HEK293 (cell line): Measurements from ENCODE around the gene DMD.

Source experiments
- CTCF ChIA-PET: fragments of 350-600 bp; formaldehyde crosslinking; extraction: SDS; loops from one replicate; lab custom pipeline; 2021; ENCODE audit warnings: antibody characterized with exemption; lab: Yijun Ruan, JAX
- POLR2A ChIA-PET: fragments of 300-600 bp; formaldehyde crosslinking; extraction: SDS; loops from one replicate; lab custom pipeline; 2020; ENCODE audit warnings: antibody characterized with exemption, inconsistent platforms; lab: Yijun Ruan, JAX
- H3K27ac ChIP-seq: fragments of 200-500 bp; sonication (Bioruptor generic); 2 replicates; pipeline ENCODE4 v1.5.1; 2014; ENCODE audit warnings: low read depth, low read length, control low read depth, inconsistent platforms; ENCODE audit errors: extremely low read depth
- H3K36me3 ChIP-seq, 2 experiments: fragments of 200-500 bp in 1 of 2; sonication (Bioruptor generic) in 1 of 2; 1 replicate in 1 of 2; 2 replicates in 1 of 2; pipeline ENCODE4 v1.5.1; 2014 to 2017; ENCODE audit warnings: inconsistent platforms in 2 of 2, low read length in 2 of 2; ENCODE audit not compliant: control insufficient read depth in 2 of 2, insufficient read depth in 1 of 2
- H3K4me1 ChIP-seq: fragments of 200-500 bp; sonication (Bioruptor generic); 2 replicates; pipeline ENCODE4 v1.5.1; 2014; ENCODE audit warnings: mild to moderate bottlenecking, low read length, inconsistent platforms; ENCODE audit not compliant: control insufficient read depth, insufficient read depth
- H3K4me3 ChIP-seq: 2 replicates; pipeline ENCODE4 v1.5.1; 2011; ENCODE audit warnings: low read depth, mild to moderate bottlenecking, control low read depth, low read length, moderate library complexity
- H3K9me3 ChIP-seq: fragments of 200-500 bp; sonication (Bioruptor generic); 2 replicates; pipeline ENCODE4 v1.5.1; 2014; ENCODE audit warnings: low read depth, low read length, inconsistent platforms; ENCODE audit not compliant: control insufficient read depth, insufficient read depth
- KLF8 ChIP-seq: fragments of 450-650 bp; formaldehyde crosslinking; IDR thresholded peaks from 2 replicates; pipeline ENCODE4 v1.5.1; 2016; ENCODE audit warnings: missing biosample characterization, missing genetic modification characterization
- MYNN ChIP-seq: fragments of 450-650 bp; formaldehyde crosslinking; IDR thresholded peaks from 2 replicates; pipeline ENCODE4 v1.5.1; 2016; ENCODE audit warnings: missing biosample characterization, missing genetic modification characterization, borderline replicate concordance
- ZNF239 ChIP-seq: fragments of 450-650 bp; formaldehyde crosslinking; IDR thresholded peaks from 2 replicates; pipeline ENCODE4 v1.5.1; 2016; ENCODE audit warnings: missing biosample characterization, missing genetic modification characterization
- ZNF302 ChIP-seq: fragments of 450-650 bp; formaldehyde crosslinking; IDR thresholded peaks from 2 replicates; pipeline ENCODE4 v1.5.1; 2016; ENCODE audit warnings: missing biosample characterization, missing genetic modification characterization, low read depth
- ZNF341 ChIP-seq: fragments of 450-650 bp; formaldehyde crosslinking; IDR thresholded peaks from 2 replicates; pipeline ENCODE4; 2016; ENCODE audit warnings: low read depth, missing biosample characterization, missing genetic modification characterization
- ZNF394 ChIP-seq: fragments of 450-650 bp; formaldehyde crosslinking; IDR thresholded peaks from 2 replicates; pipeline ENCODE4 v1.5.1; 2016; ENCODE audit warnings: missing biosample characterization, missing genetic modification characterization, mild to moderate bottlenecking, moderate library complexity, borderline replicate concordance
- ZNF423 ChIP-seq: fragments of 450-650 bp; formaldehyde crosslinking; IDR thresholded peaks from 2 replicates; pipeline ENCODE4 v1.5.1; 2016; ENCODE audit warnings: missing biosample characterization, missing genetic modification characterization
- ZNF529 ChIP-seq: fragments of 450-650 bp; formaldehyde crosslinking; IDR thresholded peaks from 2 replicates; pipeline ENCODE4 v1.5.1; 2017; ENCODE audit warnings: missing genetic modification characterization, missing biosample characterization; ENCODE audit not compliant: insufficient replicate concordance
- ZNF560 ChIP-seq: fragments of 450-650 bp; formaldehyde crosslinking; IDR thresholded peaks from 2 replicates; pipeline ENCODE4 v1.5.1; 2017; ENCODE audit warnings: missing biosample characterization, missing genetic modification characterization, borderline replicate concordance
- ZNF660 ChIP-seq: fragments of 450-650 bp; IDR thresholded peaks from 2 replicates; pipeline ENCODE4 v1.5.1; 2018; ENCODE audit warnings: missing biosample characterization, mild to moderate bottlenecking, missing genetic modification characterization
- ZNF677 ChIP-seq: fragments of 450-650 bp; IDR thresholded peaks from 2 replicates; pipeline ENCODE4 v1.5.0; 2018; ENCODE audit warnings: missing biosample characterization, mild to moderate bottlenecking, missing genetic modification characterization, moderate library complexity
- TF ChIP-seq, protein P1 (sequence below): fragments of 450-650 bp; formaldehyde crosslinking; conservative IDR thresholded peaks from 2 replicates; pipeline ENCODE4 v1.5.1; 2016; ENCODE audit warnings: low read depth, missing biosample characterization, missing genetic modification characterization
- TF ChIP-seq, protein P2 (sequence below): fragments of 450-650 bp; formaldehyde crosslinking; IDR thresholded peaks from 2 replicates; pipeline ENCODE4 v1.5.1; 2016; ENCODE audit warnings: missing biosample characterization, missing genetic modification characterization, low read depth
- TF ChIP-seq, protein P3 (sequence below): fragments of 450-650 bp; formaldehyde crosslinking; IDR thresholded peaks from 2 replicates; pipeline ENCODE4 v1.5.1; 2017; ENCODE audit warnings: missing biosample characterization, missing genetic modification characterization

DMD gene

DNA sequence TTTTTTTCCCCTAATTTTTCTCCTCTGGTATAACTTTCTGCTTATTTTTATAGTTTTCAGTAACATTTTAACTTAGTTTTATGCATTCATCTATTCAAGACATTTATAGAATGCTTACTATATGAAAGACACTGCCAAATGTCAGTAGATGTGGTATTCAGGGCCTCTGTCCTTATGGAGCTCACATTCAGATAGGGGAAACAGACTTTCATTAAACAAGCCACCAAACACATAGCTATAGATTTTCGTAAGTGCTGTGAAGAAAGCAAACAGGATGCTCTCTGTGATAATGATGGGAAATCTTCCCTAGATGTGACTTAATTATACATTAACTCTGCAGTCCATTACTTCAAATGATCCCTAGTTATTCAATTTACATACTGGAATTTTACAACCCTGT lies 1777.5 kb downstream of the DMD start:
- H3K4me1 ChIP-seq: peaks cover 4% of the 10 kb centered on the region; the same call in 1 of the 2 replicates
- POLR2A ChIA-PET: no interaction called here

DNA sequence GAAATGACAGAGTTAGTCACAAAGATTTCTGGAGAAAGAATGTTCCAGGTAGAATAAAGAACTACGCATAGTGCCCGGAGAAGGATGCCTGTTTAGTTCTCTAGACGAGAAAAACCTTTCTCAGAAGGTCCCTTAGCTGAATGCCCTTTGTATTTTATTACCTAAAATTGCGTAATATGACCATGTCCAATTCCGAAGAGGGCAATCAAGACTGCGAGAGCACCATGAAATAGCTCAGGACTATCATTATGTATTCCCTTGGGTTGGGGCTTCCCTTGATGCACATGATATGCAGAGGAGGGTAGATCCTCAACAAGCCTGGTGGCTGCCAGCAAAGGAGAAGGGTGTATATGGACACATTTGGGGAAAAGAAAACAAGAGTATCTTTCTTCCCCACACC lies 1781.4 kb downstream of the DMD start:
- POLR2A ChIA-PET: no interaction called here
- Histone ChIP-seq H3K36me3 (no peaks in the 10 kb centered on the region), H3K27ac (no peak overlapping the region), H3K9me3 (no peaks in the 10 kb centered on the region), H3K4me1 (no peaks in the 10 kb centered on the region), H3K4me3 (no peak overlapping the region)
- CTCF ChIA-PET: interaction anchor here (0.6 kb wide), 1 partner anchor 231 kb away, joined by 3 read pairs; no protein-coding TSS in a partner anchor
- no peak for TF ChIP-seq ZNF660
- TF ChIP-seq ZNF302: no peak
- no peak for TF ChIP-seq ZNF341 (tag by site-specific recombination)
- TF ChIP-seq KLF8 (tag by site-specific recombination): no peak
- TF ChIP-seq, protein P1, sequence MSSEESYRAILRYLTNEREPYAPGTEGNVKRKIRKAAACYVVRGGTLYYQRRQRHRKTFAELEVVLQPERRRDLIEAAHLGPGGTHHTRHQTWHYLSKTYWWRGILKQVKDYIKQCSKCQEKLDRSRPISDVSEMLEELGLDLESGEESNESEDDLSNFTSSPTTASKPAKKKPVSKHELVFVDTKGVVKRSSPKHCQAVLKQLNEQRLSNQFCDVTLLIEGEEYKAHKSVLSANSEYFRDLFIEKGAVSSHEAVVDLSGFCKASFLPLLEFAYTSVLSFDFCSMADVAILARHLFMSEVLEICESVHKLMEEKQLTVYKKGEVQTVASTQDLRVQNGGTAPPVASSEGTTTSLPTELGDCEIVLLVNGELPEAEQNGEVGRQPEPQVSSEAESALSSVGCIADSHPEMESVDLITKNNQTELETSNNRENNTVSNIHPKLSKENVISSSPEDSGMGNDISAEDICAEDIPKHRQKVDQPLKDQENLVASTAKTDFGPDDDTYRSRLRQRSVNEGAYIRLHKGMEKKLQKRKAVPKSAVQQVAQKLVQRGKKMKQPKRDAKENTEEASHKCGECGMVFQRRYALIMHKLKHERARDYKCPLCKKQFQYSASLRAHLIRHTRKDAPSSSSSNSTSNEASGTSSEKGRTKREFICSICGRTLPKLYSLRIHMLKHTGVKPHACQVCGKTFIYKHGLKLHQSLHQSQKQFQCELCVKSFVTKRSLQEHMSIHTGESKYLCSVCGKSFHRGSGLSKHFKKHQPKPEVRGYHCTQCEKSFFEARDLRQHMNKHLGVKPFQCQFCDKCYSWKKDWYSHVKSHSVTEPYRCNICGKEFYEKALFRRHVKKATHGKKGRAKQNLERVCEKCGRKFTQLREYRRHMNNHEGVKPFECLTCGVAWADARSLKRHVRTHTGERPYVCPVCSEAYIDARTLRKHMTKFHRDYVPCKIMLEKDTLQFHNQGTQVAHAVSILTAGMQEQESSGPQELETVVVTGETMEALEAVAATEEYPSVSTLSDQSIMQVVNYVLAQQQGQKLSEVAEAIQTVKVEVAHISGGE (tag by site-specific recombination): no peak

More for the DNA sequence above, 1777.5 kb downstream of the DMD start:
- Histone ChIP-seq H3K27ac (no peak overlapping the region), H3K9me3 (no peaks in the 10 kb centered on the region), H3K4me3 (no peak overlapping the region)
- CTCF ChIA-PET: no interaction called here
- TF ChIP-seq ZNF394 (no peak), MYNN (tag by site-specific recombination) (no peak), ZNF529 (tag by site-specific recombination) (no peak), ZNF677 (no peak), ZNF560 (no peak), ZNF423 (tag by site-specific recombination) (no peak), ZNF239 (tag by site-specific recombination) (no peak)
- TF ChIP-seq, protein P2, sequence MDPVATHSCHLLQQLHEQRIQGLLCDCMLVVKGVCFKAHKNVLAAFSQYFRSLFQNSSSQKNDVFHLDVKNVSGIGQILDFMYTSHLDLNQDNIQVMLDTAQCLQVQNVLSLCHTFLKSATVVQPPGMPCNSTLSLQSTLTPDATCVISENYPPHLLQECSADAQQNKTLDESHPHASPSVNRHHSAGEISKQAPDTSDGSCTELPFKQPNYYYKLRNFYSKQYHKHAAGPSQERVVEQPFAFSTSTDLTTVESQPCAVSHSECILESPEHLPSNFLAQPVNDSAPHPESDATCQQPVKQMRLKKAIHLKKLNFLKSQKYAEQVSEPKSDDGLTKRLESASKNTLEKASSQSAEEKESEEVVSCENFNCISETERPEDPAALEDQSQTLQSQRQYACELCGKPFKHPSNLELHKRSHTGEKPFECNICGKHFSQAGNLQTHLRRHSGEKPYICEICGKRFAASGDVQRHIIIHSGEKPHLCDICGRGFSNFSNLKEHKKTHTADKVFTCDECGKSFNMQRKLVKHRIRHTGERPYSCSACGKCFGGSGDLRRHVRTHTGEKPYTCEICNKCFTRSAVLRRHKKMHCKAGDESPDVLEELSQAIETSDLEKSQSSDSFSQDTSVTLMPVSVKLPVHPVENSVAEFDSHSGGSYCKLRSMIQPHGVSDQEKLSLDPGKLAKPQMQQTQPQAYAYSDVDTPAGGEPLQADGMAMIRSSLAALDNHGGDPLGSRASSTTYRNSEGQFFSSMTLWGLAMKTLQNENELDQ (tag by site-specific recombination): no peak
- TF ChIP-seq, protein P3, sequence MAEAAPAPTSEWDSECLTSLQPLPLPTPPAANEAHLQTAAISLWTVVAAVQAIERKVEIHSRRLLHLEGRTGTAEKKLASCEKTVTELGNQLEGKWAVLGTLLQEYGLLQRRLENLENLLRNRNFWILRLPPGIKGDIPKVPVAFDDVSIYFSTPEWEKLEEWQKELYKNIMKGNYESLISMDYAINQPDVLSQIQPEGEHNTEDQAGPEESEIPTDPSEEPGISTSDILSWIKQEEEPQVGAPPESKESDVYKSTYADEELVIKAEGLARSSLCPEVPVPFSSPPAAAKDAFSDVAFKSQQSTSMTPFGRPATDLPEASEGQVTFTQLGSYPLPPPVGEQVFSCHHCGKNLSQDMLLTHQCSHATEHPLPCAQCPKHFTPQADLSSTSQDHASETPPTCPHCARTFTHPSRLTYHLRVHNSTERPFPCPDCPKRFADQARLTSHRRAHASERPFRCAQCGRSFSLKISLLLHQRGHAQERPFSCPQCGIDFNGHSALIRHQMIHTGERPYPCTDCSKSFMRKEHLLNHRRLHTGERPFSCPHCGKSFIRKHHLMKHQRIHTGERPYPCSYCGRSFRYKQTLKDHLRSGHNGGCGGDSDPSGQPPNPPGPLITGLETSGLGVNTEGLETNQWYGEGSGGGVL (tag by site-specific recombination): no peak
- TF ChIP-seq, all 188 proteins: peak for 0
- H3K36me3 ChIP-seq: no peaks in the 10 kb centered on the region
